Medulla oblongata (tissue), 1 donor: ENCODE measurements around the gene UBASH3B.

Experiments
- DNase-seq: peaks from one replicate; pipeline ENCODE4 v3.0.0-alpha.2; 2015; ENCODE audit errors: extremely low spot score

Gene UBASH3B

GRCh38 chr11:122647736-122648275, 7.7 kb upstream of the UBASH3B start:
- DNase-seq = no peak

GRCh38 chr11:122649116-122649515, 6.4 kb upstream of the UBASH3B start:
- DNase-seq = no peak

DNA sequence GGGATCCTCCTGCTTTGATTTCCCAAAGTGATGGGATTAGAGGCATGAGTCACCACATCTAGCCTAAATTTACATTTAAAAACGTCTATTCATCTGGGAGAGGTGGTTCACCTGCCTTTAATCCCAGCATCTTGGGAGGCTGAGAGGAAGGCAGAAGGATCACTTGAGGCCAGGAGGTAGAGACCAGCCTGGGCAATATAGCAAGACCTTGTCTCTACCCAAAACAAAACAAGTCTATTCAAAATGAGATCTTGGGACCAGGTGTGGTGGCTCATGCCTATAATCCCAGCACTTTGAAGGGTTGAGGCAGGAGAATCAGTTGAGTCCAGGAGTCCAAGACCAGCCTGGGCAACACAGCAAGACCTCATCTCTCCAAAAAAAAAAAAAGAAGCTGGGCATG, 4.9 kb upstream of the UBASH3B start:
- DNase-seq = no peak

DNA sequence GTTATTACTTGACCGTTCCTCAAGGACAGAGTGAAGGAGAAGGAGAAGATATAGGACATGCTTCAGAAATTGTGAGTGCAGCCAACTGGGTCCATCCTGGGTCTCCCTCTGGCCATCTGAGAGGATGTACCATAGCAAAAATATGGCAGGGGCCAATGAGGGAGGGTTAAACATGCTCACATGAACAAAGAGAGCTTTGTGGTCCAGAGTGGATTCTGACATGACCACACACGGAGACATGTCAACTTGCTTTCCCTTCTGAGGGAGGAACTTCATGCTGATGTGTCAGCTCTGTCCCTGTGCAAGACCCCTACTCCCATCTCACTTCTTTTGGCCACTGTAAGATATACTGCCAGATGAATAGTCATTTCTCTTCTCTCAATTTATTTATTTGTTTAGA, 3.0 kb upstream of the UBASH3B start:
- DNase-seq = no peak

- DNase-seq = no peak
Measured at GRCh38 chr11:122653916-122654585, 1.5 kb upstream of the UBASH3B start.

DNA sequence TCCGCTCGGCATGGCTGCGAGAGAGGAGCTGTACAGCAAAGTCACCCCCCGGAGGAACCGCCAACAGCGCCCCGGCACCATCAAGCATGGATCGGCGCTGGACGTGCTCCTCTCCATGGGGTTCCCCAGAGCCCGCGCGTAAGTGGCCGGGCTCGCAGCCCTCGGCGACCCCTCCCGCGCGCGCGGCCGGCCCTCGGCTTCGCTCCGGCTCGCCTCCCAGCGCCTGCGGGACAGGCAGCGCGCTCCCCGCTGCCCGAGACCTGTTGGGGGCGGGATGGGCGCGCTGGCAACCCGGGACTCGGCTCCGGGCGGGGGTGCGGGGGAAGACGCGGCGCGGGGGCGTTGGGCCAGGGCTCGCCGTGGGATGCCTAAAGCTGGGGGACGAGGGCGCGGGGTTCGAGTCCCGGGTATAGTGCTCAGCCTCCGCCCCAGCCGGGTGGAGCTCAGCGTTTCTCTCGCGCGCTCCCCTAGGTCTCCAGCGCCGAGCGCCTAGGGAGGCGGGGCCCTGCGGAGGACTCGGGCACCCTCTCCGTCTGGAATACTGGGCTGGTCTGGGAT, 630 bp downstream of the UBASH3B start:
- DNase-seq = peak; percentile 53

- DNase-seq = peak; percentile 36
Measured at GRCh38 chr11:122656631-122657101, 1.1 kb downstream of the UBASH3B start.

- DNase-seq = peak; percentile 34
Measured at GRCh38 chr11:122659676-122660554, 4.4 kb downstream of the UBASH3B start.

- peak; percentile 46 for DNase-seq
Measured at GRCh38 chr11:122661182-122661945, 5.8 kb downstream of the UBASH3B start.

DNA sequence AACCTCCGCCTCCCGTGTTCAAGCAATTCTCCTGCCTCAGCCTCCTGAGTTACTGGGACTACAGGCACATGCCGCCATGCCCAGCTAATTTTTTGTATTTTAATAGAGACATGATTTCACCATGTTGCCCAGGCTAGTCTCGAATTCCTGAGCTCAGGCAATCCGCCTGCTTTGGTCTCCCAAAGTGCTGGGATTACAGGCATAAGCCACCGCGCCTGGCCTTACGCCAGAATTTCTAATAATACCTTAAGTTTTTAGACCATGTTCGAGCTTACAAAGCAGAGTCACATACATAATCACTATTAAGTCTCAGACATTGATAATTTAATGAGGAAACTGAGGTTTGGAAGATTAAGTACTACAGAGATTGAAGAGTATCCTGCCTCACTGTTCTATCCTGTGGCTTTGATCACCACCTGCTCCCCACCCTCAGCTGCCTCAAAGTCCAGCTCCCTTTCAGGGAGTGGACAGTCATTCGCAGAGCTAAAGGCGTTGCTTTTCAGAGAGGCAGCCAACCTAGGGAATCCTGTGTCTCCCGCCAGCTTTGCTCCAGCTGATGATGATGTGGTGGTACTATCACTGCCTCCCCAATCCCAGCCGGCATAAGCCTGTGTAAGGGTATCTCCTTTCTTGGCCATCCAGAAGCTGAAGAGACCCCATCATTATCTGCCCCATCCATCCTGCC, 7.7 kb downstream of the UBASH3B start:
- no peak for DNase-seq

GRCh38 chr11:122663764-122664163, 8.2 kb downstream of the UBASH3B start:
- DNase-seq = no peak

GRCh38 chr11:122664188-122664587, 8.7 kb downstream of the UBASH3B start:
- no peak for DNase-seq

- DNase-seq = no peak
Measured at GRCh38 chr11:122665861-122666260, 10.3 kb downstream of the UBASH3B start.

GRCh38 chr11:122666743-122667142, 11.2 kb downstream of the UBASH3B start:
- DNase-seq = no peak

GRCh38 chr11:122668562-122669090, 13.1 kb downstream of the UBASH3B start:
- no peak for DNase-seq

- DNase-seq = no peak
Measured at GRCh38 chr11:122670131-122670530, 14.6 kb downstream of the UBASH3B start.

GRCh38 chr11:122671400-122671891, 15.9 kb downstream of the UBASH3B start:
- DNase-seq = no peak

DNA sequence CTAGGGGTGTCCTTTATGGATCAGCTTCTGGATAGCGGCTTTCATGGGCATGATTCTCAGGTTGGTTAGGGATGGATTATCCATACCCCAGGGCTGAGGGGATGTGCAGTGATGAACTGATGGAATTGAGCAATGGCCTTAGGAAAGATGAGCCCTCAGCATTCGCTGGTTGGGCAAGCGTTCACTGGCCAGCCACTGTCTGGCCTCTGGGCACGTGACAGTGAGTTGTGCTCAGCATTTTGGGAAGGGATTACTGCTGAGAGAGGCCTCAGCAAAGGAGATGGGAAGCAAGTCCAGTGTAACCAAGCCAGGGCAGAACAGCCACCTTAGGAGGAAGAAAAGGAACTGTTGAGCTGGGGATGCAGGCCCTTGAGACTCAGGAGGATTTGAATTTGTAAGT, 17.4 kb downstream of the UBASH3B start:
- DNase-seq = no peak

DNA sequence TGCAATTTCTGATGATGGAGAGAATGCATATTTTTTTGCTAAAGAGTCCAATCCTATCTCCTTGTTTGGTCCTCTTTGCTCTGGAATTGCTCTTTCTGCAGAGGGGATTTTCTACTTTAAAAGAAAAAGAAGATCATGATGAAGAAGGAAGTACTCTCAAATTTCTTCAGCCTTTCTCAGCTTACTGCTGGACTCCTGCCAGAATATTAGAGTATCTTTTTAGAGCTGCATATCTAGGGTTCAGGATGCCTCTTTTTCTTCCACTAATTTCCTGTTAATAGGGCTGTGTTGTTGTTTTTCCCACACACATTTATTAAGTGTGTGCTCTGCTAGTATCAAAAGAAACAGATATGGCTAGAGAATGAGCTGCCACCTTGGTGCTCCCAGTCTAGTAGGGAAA, 18.2 kb downstream of the UBASH3B start:
- no peak for DNase-seq

- no peak for DNase-seq
Measured at GRCh38 chr11:122676638-122677037, 21.1 kb downstream of the UBASH3B start.

GRCh38 chr11:122677256-122677655, 21.7 kb downstream of the UBASH3B start:
- no peak for DNase-seq
